RWPE2 (cell line): ENCODE measurements around the gene HOPX.
A peak's percentile ranks its signal among the peaks of the same experiment; 100 is the strongest.
"Not testable (repeated sequence)": the region's sequence is repeated elsewhere in the genome, so short reads cannot be mapped to it uniquely, and the experiment has no call there.

Experiments
- ATAC-seq: fragments of 200-7000 bp; cut with Tn5 transposase; 3 replicates; pipeline ENCODE4 v1.9.1; 2021; ENCODE audit warnings: low read depth
- DNase-seq: peaks from one replicate; pipeline ENCODE4 v3.0.0-alpha.2; 2020; ENCODE audit warnings: low spot score
- H3K27ac ChIP-seq: fragments of 450-650 bp; 2 replicates; pipeline ENCODE4 v1.5.1; 2017; ENCODE audit warnings: mild to moderate bottlenecking; ENCODE audit not compliant: poor library complexity, severe bottlenecking
- H3K27me3 ChIP-seq: fragments of 250-450 bp; sonication (Bioruptor Pico); 2 replicates; pipeline ENCODE4 v1.5.1; 2021; ENCODE audit warnings: mild to moderate bottlenecking, moderate library complexity; ENCODE audit not compliant: insufficient read depth, poor library complexity, severe bottlenecking
- H3K36me3 ChIP-seq: fragments of 250-450 bp; sonication (Bioruptor Pico); 2 replicates; pipeline ENCODE4 v1.5.1; 2020; ENCODE audit warnings: low read depth, mild to moderate bottlenecking, moderate library complexity
- H3K4me1 ChIP-seq: fragments of 250-450 bp; sonication (Bioruptor Pico); 2 replicates; pipeline ENCODE4 v1.5.1; 2021; ENCODE audit warnings: mild to moderate bottlenecking, moderate library complexity; ENCODE audit not compliant: insufficient read depth, poor library complexity, severe bottlenecking
- H3K4me3 ChIP-seq: fragments of 250-450 bp; sonication (Bioruptor Pico); 2 replicates; pipeline ENCODE4 v1.5.1; 2021; ENCODE audit warnings: mild to moderate bottlenecking, moderate library complexity; ENCODE audit not compliant: severe bottlenecking
- H3K9me3 ChIP-seq: fragments of 250-450 bp; sonication (Bioruptor Pico); 2 replicates; pipeline ENCODE4 v1.5.1; 2021; ENCODE audit warnings: mild to moderate bottlenecking, moderate library complexity; ENCODE audit not compliant: severe bottlenecking
- CTCF ChIP-seq: fragments of 450-650 bp; IDR thresholded peaks from one replicate; pipeline ENCODE4 v1.5.1; 2017; ENCODE audit warnings: mild to moderate bottlenecking, moderate library complexity; ENCODE audit not compliant: poor library complexity, severe bottlenecking

The HOPX gene

GRCh38 chr4:56674984-56675383 is 6.1 kb downstream of the HOPX start:
- no peak overlapping the region for H3K4me3 ChIP-seq
- H3K36me3 ChIP-seq: no peaks in the 10 kb centered on the region
- H3K4me1 ChIP-seq: no peaks in the 10 kb centered on the region
- no peak for DNase-seq
- H3K27ac ChIP-seq: no peak overlapping the region
- ATAC-seq: no peak
- no peak for TF ChIP-seq CTCF
- H3K27me3 ChIP-seq: no peaks in the 10 kb centered on the region
- H3K9me3 ChIP-seq: no peaks in the 10 kb centered on the region

- DNase-seq (no peak), ATAC-seq (peak; percentile 29; the same call in 1 of the 3 replicates)
- no peaks in the 10 kb centered on the region for H3K9me3 ChIP-seq
- no peaks in the 10 kb centered on the region for H3K36me3 ChIP-seq
- H3K4me3 ChIP-seq: no peak overlapping the region
- no peaks in the 10 kb centered on the region for H3K27me3 ChIP-seq
- no peak for TF ChIP-seq CTCF
- H3K4me1 ChIP-seq: no peaks in the 10 kb centered on the region
- no peak overlapping the region for H3K27ac ChIP-seq
These were observed 9.2 kb downstream of the HOPX start for GRCh38 chr4:56671860-56672259.

- no peak for TF ChIP-seq CTCF
- ATAC-seq (no peak), DNase-seq (no peak)
- H3K4me1 ChIP-seq: no peaks in the 10 kb centered on the region
- no peaks in the 10 kb centered on the region for H3K36me3 ChIP-seq
- H3K9me3 ChIP-seq: no peaks in the 10 kb centered on the region
- H3K4me3 ChIP-seq: no peak overlapping the region
- no peaks in the 10 kb centered on the region for H3K27me3 ChIP-seq
- H3K27ac ChIP-seq: no peak overlapping the region
These were observed 9.7 kb downstream of the HOPX start for GRCh38 chr4:56671373-56671772.

GRCh38 chr4:56668267-56668666 is 12.8 kb downstream of the HOPX start:
- H3K27me3 ChIP-seq: no peaks in the 10 kb centered on the region
- no peaks in the 10 kb centered on the region for H3K4me1 ChIP-seq
- H3K9me3 ChIP-seq: no peaks in the 10 kb centered on the region
- ATAC-seq: no peak
- H3K27ac ChIP-seq: no peak overlapping the region
- no peak for DNase-seq
- H3K36me3 ChIP-seq: no peaks in the 10 kb centered on the region
- H3K4me3 ChIP-seq: no peak overlapping the region
- TF ChIP-seq CTCF: peak; percentile 41

- H3K4me1 ChIP-seq, H3K4me3 ChIP-seq, H3K36me3 ChIP-seq, DNase-seq, ATAC-seq, H3K27me3 ChIP-seq, H3K27ac ChIP-seq, H3K9me3 ChIP-seq: not testable (repeated sequence)
These were observed 13.7 kb downstream of the HOPX start for GRCh38 chr4:56667396-56667795.
